IPS-NIHi7 (cell line): ENCODE measurements around the gene NOL12.
"Not testable (repeated sequence)": the region's sequence is repeated elsewhere in the genome, so short reads cannot be mapped to it uniquely, and the experiment has no call there.

ENCODE experiments used
- DNase-seq: peaks from one replicate; pipeline ENCODE4 v3.0.0; 2012; ENCODE audit warnings: mixed read lengths; ENCODE audit errors: extremely low spot score

The NOL12 gene

GRCh38 chr22:37679670-37680069 lies 6.5 kb upstream of the NOL12 start:
- no peak for DNase-seq

GRCh38 chr22:37680191-37680851 lies 5.8 kb upstream of the NOL12 start:
- DNase-seq, result no peak

GRCh38 chr22:37681001-37681424 lies 5.1 kb upstream of the NOL12 start:
- DNase-seq, result no peak

- peak; percentile 80 for DNase-seq
These were observed 4.5 kb upstream of the NOL12 start for GRCh38 chr22:37681556-37682049.

GRCh38 chr22:37684803-37685615 lies 1.1 kb upstream of the NOL12 start:
- no peak for DNase-seq

GRCh38 chr22:37690407-37690806 lies 4.3 kb downstream of the NOL12 start:
- DNase-seq, result no peak

GRCh38 chr22:37690901-37691504 lies 4.9 kb downstream of the NOL12 start:
- DNase-seq, result no peak

GRCh38 chr22:37692627-37693285 lies 6.6 kb downstream of the NOL12 start:
- DNase-seq, result no peak

GRCh38 chr22:37694131-37694530 lies 8.0 kb downstream of the NOL12 start:
- DNase-seq, result not testable (repeated sequence)

- not testable (repeated sequence) for DNase-seq
These were observed 10.1 kb downstream of the NOL12 start for GRCh38 chr22:37696260-37696656.

GRCh38 chr22:37696657-37697537 lies 10.8 kb downstream of the NOL12 start, which contains the start of gene TRIOBP:
Gene TRIOBP, plus strand, starts transcription at chr22:37697048. Its CDS starts 4,318 bp downstream, at chr22:37701366.
- peak; percentile 98 for DNase-seq

GRCh38 chr22:37697538-37697835 lies 11.3 kb downstream of the NOL12 start:
- no peak for DNase-seq

GRCh38 chr22:37701141-37701786 lies 15.1 kb downstream of the NOL12 start:
- no peak for DNase-seq

GRCh38 chr22:37703906-37704305 lies 17.8 kb downstream of the NOL12 start:
- DNase-seq, result no peak

GRCh38 chr22:37704645-37705044 lies 18.5 kb downstream of the NOL12 start:
- DNase-seq, result no peak

GRCh38 chr22:37705205-37705604 lies 19.1 kb downstream of the NOL12 start:
- no peak for DNase-seq

- no peak for DNase-seq
These were observed 22.7 kb downstream of the NOL12 start for GRCh38 chr22:37708580-37709444.

GRCh38 chr22:37709445-37709765 lies 23.3 kb downstream of the NOL12 start:
- no peak for DNase-seq

- no peak for DNase-seq
These were observed 24.5 kb downstream of the NOL12 start for GRCh38 chr22:37710675-37711074.

- no peak for DNase-seq
These were observed 25.3 kb downstream of the NOL12 start for GRCh38 chr22:37711490-37711889.
